GM20431 (cell line): ENCODE measurements around the gene RPAP3.

Experiments
- in situ Hi-C: fragments of 300-500 bp; cut with MseI, MboI; formaldehyde crosslinking; loops from one replicate; pipeline ENCODE4 v1.15.0; 2020; ENCODE audit warnings: low sequenced_read_pairs; ENCODE audit not compliant: unreplicated experiment

The RPAP3 gene

GRCh38 chr12:47722941-47723631, 17.3 kb upstream of the RPAP3 start:
- in situ Hi-C loops: no loop called here

GRCh38 chr12:47722136-47722834, 16.5 kb upstream of the RPAP3 start:
- in situ Hi-C loops: no loop called here

GRCh38 chr12:47721431-47721973, 15.7 kb upstream of the RPAP3 start:
- in situ Hi-C loops: no loop called here

GRCh38 chr12:47718531-47718930, 12.7 kb upstream of the RPAP3 start:
- in situ Hi-C loops: loop anchor here (10.0 kb wide), 1 partner anchor 46 kb away; no protein-coding TSS in a partner anchor

- in situ Hi-C loops: loop anchor here (10.0 kb wide), 1 partner anchor 47 kb away; no protein-coding TSS in a partner anchor
Observed at GRCh38 chr12:47717443-47718193, 11.8 kb upstream of the RPAP3 start.

GRCh38 chr12:47717046-47717442, 11.2 kb upstream of the RPAP3 start:
- in situ Hi-C loops: loop anchor here (10.0 kb wide), 1 partner anchor 48 kb away; no protein-coding TSS in a partner anchor

GRCh38 chr12:47715877-47716548, 10.2 kb upstream of the RPAP3 start:
- in situ Hi-C loops: loop anchor here (10.0 kb wide), 1 partner anchor 49 kb away; no protein-coding TSS in a partner anchor

GRCh38 chr12:47715393-47715876, 9.6 kb upstream of the RPAP3 start:
- in situ Hi-C loops: loop anchor here (10.0 kb wide), 1 partner anchor 49 kb away; no protein-coding TSS in a partner anchor

GRCh38 chr12:47714826-47715386, 9.1 kb upstream of the RPAP3 start:
- in situ Hi-C loops: loop anchor here (10.0 kb wide), 1 partner anchor 50 kb away; no protein-coding TSS in a partner anchor

- in situ Hi-C loops: loop anchor here (10.0 kb wide), 1 partner anchor 53 kb away; no protein-coding TSS in a partner anchor
Observed at GRCh38 chr12:47712171-47712570, 6.3 kb upstream of the RPAP3 start.

- in situ Hi-C loops: loop anchor here (10.0 kb wide), 1 partner anchor 53 kb away; no protein-coding TSS in a partner anchor
Observed at GRCh38 chr12:47711448-47711847, 5.6 kb upstream of the RPAP3 start.

GRCh38 chr12:47710278-47710677, 4.4 kb upstream of the RPAP3 start:
- in situ Hi-C loops: loop anchor here (10.0 kb wide), 1 partner anchor 55 kb away; no protein-coding TSS in a partner anchor

GRCh38 chr12:47709671-47710070, 3.8 kb upstream of the RPAP3 start:
- in situ Hi-C loops: loop anchor here (10.0 kb wide), 1 partner anchor 55 kb away; no protein-coding TSS in a partner anchor

- in situ Hi-C loops: no loop called here
Observed at GRCh38 chr12:47709237-47709636, 3.4 kb upstream of the RPAP3 start.

- in situ Hi-C loops: no loop called here
Observed at GRCh38 chr12:47707905-47708543, 2.2 kb upstream of the RPAP3 start.

- in situ Hi-C loops: no loop called here
Observed at GRCh38 chr12:47707355-47707754, 1.5 kb upstream of the RPAP3 start.

- in situ Hi-C loops: no loop called here
Observed at GRCh38 chr12:47705229-47705565, 633 bp downstream of the RPAP3 start.

GRCh38 chr12:47704719-47705118, 1.1 kb downstream of the RPAP3 start:
- in situ Hi-C loops: no loop called here

- in situ Hi-C loops: no loop called here
Observed at GRCh38 chr12:47700263-47700662, 5.6 kb downstream of the RPAP3 start.
